HG03460 (cell line): ENCODE measurements around the gene PHF24.
"Not testable (repeated sequence)": the region's sequence is repeated elsewhere in the genome, so short reads cannot be mapped to it uniquely, and the experiment has no call there.

ENCODE experiments used
- ATAC-seq: cut with Tn5 transposase; IDR thresholded peaks from one replicate; pipeline ENCODE4 v1.9.1; 2021; ENCODE audit not compliant: unreplicated experiment

PHF24 gene

GRCh38 chr9:34957492-34958410 lies at the start of gene PHF24:
TSS of gene PHF24 (plus strand) at chr9:34958285. CDS start at chr9:34971299, 13,014 bp downstream.
- ATAC-seq, result no peak

GRCh38 chr9:34927061-34927460 lies 31.0 kb upstream of the PHF24 start:
- ATAC-seq, result no peak

DNA sequence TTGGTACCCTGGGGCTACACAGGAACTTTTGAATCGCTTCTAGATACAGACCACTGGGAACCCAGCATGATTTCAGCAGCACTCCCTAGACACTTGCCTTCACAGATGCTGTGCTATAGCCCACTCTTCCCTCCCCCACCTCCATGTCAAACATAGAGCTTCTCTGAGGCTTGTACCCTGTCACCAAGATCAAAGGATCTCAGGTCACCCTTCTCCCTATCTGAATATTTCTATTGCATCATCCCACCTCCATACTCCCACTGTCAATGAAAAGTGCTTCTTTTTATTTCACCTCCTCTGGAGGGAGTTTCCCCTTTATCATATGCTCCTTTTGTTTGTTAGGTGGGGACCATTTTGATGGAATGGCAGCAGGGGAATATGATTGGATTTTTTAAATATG lies 29.2 kb upstream of the PHF24 start:
- no peak for ATAC-seq

GRCh38 chr9:34929506-34930102 lies 28.5 kb upstream of the PHF24 start:
- ATAC-seq, result no peak

DNA sequence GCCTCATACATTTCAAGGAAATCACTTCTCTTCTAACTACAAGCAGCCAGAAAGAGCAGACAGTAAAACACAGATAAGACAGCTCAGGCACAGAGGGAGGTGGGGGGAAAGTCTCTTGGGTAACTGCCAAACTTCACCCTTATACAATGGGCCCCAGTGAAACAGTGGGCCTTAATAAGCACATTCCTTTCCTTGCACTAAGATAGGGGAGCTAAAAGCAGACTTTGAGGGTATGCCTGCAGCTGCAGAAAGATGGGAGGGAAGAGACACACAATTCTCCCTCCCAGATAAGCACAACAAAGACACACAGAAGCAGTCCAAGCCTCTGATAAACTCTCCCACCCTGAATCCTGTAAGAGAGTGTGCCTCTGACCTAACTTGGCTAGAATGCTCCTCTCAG lies 18.1 kb upstream of the PHF24 start:
- not testable (repeated sequence) for ATAC-seq

DNA sequence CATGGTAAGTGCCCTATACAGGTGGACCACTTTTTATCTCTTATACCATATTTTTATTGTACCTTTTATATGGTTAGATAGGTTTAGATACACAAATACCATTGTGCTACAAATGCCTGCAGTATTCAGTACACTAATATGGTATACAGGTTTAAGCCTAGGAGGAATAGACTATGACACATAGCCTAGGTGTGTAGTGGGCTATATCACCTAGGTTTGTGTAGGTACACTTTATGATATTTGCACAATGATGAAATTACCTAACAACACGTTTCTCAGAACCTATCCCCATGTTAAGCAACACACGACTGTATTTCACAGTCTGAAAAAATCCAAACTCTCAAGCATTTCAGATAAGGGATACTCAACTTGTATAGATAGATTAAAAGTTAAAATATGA lies 9.6 kb upstream of the PHF24 start:
- ATAC-seq, result no peak

GRCh38 chr9:34954225-34954624 lies 3.9 kb upstream of the PHF24 start:
- no peak for ATAC-seq

DNA sequence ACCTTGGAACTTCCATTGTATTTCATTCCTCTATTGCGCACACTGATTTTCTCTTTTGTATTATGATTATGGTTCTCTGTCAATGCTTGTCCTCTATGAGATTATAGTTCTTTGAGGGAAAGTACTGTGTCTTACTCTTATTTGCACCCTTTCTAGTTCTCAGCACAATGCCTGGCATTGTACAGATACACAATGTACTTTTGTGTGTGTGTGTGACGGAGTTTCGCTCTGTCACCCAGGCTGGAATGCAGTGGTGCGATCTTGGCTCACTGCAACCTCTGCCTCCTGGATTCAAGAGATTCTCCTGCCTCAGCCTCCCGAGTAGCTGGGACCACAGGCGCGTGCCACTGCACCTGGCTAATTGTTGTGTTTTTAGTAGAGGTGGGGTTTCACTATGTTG lies 2.0 kb upstream of the PHF24 start:
- ATAC-seq, result not testable (repeated sequence)

DNA sequence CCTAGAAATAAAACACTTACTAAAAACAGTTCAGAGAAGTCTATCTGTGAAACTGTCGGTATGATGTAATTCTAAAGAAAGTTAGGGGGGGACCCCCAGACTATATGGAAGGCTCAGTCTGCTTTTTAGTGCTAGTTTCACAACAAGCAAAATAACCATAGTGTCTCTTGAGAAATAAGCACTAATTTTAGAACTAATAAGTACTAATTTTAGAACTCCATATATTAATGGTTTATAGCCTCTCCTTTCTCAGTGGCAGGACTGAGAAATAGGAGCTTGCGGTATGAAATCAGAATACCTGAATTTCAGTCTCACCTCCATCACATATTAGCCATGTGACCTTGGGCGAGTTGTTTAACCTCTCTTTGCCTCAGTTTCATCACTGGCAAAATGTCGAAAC lies 1.4 kb upstream of the PHF24 start:
- no peak for ATAC-seq

- no peak for ATAC-seq
Observed at GRCh38 chr9:34958411-34958982, 412 bp downstream of the PHF24 start.

DNA sequence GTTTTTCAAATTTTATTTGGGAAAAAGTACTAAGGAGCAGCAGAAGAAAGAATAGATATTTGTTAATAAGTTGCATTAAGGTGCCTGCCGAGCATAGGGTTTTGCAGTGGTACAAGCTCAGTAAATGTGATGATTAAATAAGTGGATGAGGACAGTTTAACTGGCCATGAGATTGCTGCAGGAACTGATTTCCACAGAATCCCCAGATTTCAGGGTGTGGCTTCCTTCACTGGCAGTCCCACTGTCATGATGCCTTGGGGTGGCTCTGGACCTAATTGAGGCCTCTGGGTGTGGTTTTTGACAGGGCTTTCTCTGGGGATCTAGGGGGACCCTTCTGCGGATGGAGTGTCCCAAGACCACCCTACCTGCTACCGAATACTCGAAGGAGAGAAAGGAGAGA lies 1.4 kb downstream of the PHF24 start:
- no peak for ATAC-seq

DNA sequence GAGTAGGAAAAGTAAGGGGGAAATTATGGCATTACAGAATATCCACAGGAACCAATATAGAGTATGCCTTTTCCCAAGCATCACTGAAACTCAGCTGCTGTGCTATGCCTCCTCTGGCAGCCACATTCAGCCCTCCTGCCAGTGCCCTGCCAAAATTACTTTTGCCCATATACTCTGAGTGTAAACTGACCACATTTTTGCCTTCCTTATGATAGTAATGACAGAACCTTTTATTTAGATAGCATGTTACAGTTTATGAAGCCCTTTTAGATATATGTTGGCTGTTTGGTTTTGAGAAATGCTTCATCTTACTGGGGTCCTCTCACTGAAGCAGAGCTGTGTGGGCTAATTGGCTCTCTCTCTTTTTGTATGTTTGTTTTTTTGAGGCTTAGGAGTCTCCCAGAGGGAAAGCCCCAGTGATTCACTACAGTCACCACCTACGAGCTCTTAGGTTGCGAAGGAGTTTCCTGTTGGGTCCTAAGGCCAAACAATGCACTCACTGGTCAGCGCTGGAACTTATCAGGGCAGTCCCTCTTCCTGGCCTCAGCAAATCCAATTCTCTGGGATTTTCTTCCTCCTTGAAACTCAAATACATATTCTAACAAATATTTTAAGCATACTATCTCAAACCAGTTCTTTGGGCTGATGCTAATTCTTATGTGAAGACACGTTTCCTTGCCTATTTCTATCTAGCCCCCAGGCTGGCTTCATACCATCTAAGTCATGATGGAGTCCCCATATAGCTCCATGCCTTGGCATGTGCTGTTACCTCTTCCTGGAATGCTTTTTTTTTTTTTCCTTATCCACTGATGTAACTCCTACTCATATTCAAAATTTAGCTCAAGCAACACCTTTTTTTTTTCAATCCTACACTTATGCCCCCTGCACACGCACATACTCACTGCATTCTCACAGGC lies 3.7 kb downstream of the PHF24 start:
- ATAC-seq, result no peak

DNA sequence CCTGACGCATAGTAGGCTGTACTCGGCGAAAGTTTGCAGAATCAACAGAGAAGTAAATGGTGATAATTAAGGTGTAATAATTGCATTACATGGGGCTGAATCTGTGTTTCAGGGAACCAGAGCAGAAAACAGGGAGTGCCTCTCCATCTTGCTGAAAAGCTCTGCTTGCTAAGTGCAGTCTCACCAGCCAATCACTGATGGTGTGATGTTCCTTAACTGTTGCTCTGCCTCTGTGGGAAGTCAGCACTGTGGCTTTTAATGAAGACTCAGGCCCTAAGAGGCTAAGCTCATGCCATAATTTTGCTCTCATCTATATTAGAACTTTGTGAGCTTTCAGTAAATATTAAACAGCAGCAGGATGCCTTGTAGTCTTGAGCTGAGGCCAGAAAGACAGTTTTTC lies 4.5 kb downstream of the PHF24 start:
- ATAC-seq, result no peak

GRCh38 chr9:34963552-34963951 lies 5.5 kb downstream of the PHF24 start:
- no peak for ATAC-seq

GRCh38 chr9:34964458-34964857 lies 6.4 kb downstream of the PHF24 start:
- ATAC-seq, result no peak

DNA sequence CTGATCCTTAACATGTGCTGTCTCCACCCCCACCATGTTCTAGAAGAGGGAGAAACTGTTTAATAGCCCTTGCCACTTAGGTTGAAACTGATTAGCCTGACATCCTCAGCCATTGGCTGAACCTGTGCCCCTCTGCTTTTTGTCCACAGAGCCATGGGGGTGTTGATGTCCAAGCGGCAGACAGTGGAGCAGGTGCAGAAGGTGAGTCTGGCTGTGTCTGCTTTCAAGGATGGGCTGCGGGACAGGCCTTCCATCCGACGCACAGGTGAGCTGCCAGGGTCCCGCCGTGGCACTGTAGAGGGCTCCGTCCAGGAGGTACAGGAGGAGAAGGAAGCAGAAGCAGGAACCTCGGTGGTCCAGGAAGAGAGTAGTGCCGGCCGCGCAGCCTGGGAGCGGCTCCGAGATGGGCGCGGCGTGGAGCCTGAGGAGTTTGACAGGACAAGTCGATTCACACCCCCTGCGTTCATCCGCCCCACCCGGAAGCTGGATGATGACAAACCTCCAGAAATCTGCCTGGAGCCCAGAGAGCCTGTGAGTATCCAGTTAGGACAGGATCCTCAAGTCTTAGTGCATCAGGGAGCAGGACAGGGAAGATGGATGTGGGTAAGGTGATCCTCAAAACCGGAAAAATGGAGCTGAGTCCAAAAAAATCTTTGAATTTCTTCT lies 13.2 kb downstream of the PHF24 start:
- ATAC-seq, result no peak

- ATAC-seq, result no peak
Observed at GRCh38 chr9:34974664-34975063, 16.6 kb downstream of the PHF24 start.

GRCh38 chr9:34976441-34976840 lies 18.4 kb downstream of the PHF24 start:
- ATAC-seq, result no peak

GRCh38 chr9:34976992-34977391 lies 18.9 kb downstream of the PHF24 start:
- no peak for ATAC-seq

GRCh38 chr9:34980181-34980761 lies 22.2 kb downstream of the PHF24 start:
- ATAC-seq, result no peak
